H9 (cell line): ENCODE measurements around the gene MYBPHL. TPM values are rescaled to one million over a fixed set of nuclear protein-coding genes. Genes with fewer than 3 reads are reported as not detected.
A peak's percentile ranks its signal among the peaks of the same experiment; 100 is the strongest.

Source experiments
- DNase-seq: peaks from one replicate; pipeline ENCODE4 v3.0.0-alpha.2; 2017
- H2AFZ ChIP-seq: one replicate; pipeline ENCODE4 v1.6.1; 2013; ENCODE audit warnings: mild to moderate bottlenecking, low read length, control low read depth, moderate library complexity
- H2AK5ac ChIP-seq: 2 replicates; pipeline ENCODE4 v1.6.1; 2013; ENCODE audit warnings: low read length, control low read depth, mixed read lengths; ENCODE audit not compliant: insufficient read length
- H2BK120ac ChIP-seq: one replicate; pipeline ENCODE4 v1.6.1; 2013; ENCODE audit warnings: low read depth, mild to moderate bottlenecking, low read length, control low read depth, inconsistent platforms; ENCODE audit not compliant: poor library complexity, severe bottlenecking
- H2BK12ac ChIP-seq: 2 replicates; pipeline ENCODE4 v1.6.1; 2013; ENCODE audit warnings: low read length, control low read depth, mixed read lengths, low read depth; ENCODE audit not compliant: insufficient read length
- H2BK15ac ChIP-seq: 2 replicates; pipeline ENCODE4 v1.6.1; 2013; ENCODE audit warnings: low read depth, low read length, control low read depth
- H2BK20ac ChIP-seq: one replicate; pipeline ENCODE4 v1.6.1; 2013; ENCODE audit warnings: low read depth, mild to moderate bottlenecking, low read length, control low read depth, inconsistent platforms; ENCODE audit not compliant: poor library complexity, severe bottlenecking
- H2BK5ac ChIP-seq: 2 replicates; pipeline ENCODE4 v1.6.1; 2013; ENCODE audit warnings: low read length, control low read depth, mixed read lengths; ENCODE audit not compliant: insufficient read length
- H3K14ac ChIP-seq: 2 replicates; pipeline ENCODE4 v1.6.1; 2013; ENCODE audit warnings: low read length, control low read depth; ENCODE audit not compliant: insufficient read depth
- H3K18ac ChIP-seq: 2 replicates; pipeline ENCODE4 v1.6.1; 2013; ENCODE audit warnings: low read depth, mild to moderate bottlenecking, mixed read lengths, low read length, control low read depth; ENCODE audit not compliant: insufficient read length
- H3K23ac ChIP-seq: 2 replicates; pipeline ENCODE4 v1.6.1; 2013; ENCODE audit warnings: low read length, control low read depth, mixed read lengths, low read depth; ENCODE audit not compliant: insufficient read length
- H3K23me2 ChIP-seq: 2 replicates; pipeline ENCODE4 v1.6.1; 2013; ENCODE audit warnings: low read depth, mild to moderate bottlenecking, mixed read lengths, low read length, control low read depth; ENCODE audit not compliant: insufficient read length, poor library complexity, severe bottlenecking
- H3K27ac ChIP-seq: 2 replicates; pipeline ENCODE4 v1.5.1; 2013; ENCODE audit warnings: low read length, control low read depth, mixed read lengths, low read depth; ENCODE audit not compliant: insufficient read length
- H3K27me3 ChIP-seq: 2 replicates; pipeline ENCODE4 v1.6.1; 2013; ENCODE audit warnings: low read length, control low read depth, inconsistent platforms; ENCODE audit not compliant: insufficient read depth
- H3K4ac ChIP-seq: 2 replicates; pipeline ENCODE4 v1.6.1; 2013; ENCODE audit warnings: low read depth, mild to moderate bottlenecking, control low read depth, inconsistent platforms, low read length, moderate library complexity
- H3K4me1 ChIP-seq: 2 replicates; pipeline ENCODE4 v1.6.1; 2013; ENCODE audit warnings: low read length, control low read depth, inconsistent platforms; ENCODE audit not compliant: insufficient read depth
- H3K4me2 ChIP-seq: 2 replicates; pipeline ENCODE4 v1.6.1; 2013; ENCODE audit warnings: low read length, control low read depth, mixed read lengths; ENCODE audit not compliant: insufficient read length, insufficient read depth
- H3K56ac ChIP-seq: 2 replicates; pipeline ENCODE4 v1.6.1; 2013; ENCODE audit warnings: low read depth, mild to moderate bottlenecking, mixed read lengths, low read length, control low read depth; ENCODE audit not compliant: insufficient read length
- H3K79me1 ChIP-seq: 2 replicates; pipeline ENCODE4 v1.6.1; 2013; ENCODE audit warnings: low read depth, mild to moderate bottlenecking, moderate library complexity, low read length, control low read depth, inconsistent platforms; ENCODE audit not compliant: insufficient read depth, poor library complexity, severe bottlenecking
- H3K79me2 ChIP-seq: 2 replicates; pipeline ENCODE4 v1.6.1; 2013; ENCODE audit warnings: low read length, control low read depth, inconsistent platforms; ENCODE audit not compliant: insufficient read depth
- H3K9ac ChIP-seq: 2 replicates; pipeline ENCODE4 v1.6.1; 2013; ENCODE audit warnings: low read length, control low read depth, mixed read lengths; ENCODE audit not compliant: insufficient read length; ENCODE audit errors: extremely low read depth
- H3K9me3 ChIP-seq: one replicate; pipeline ENCODE4 v1.6.1; 2013; ENCODE audit warnings: low read depth, low read length, inconsistent platforms; ENCODE audit not compliant: control insufficient read depth
- H3T11ph ChIP-seq: one replicate; pipeline ENCODE4 v1.6.1; 2013; ENCODE audit warnings: mild to moderate bottlenecking, low read length, control low read depth, inconsistent platforms
- H4K20me1 ChIP-seq: one replicate; pipeline ENCODE4 v1.6.1; 2013; ENCODE audit not compliant: control insufficient read depth, insufficient read length, insufficient read depth
- H4K5ac ChIP-seq: 2 replicates; pipeline ENCODE4 v1.6.1; 2013; ENCODE audit warnings: low read depth, mild to moderate bottlenecking, mixed read lengths, low read length, control low read depth; ENCODE audit not compliant: insufficient read length
- H4K8ac ChIP-seq: replicated peaks from 2 replicates; pipeline ENCODE4 v1.6.1; 2013; ENCODE audit warnings: low read length, control low read depth, mixed read lengths, low read depth; ENCODE audit not compliant: insufficient read length
- H4K91ac ChIP-seq: 2 replicates; pipeline ENCODE4 v1.6.1; 2013; ENCODE audit warnings: low read depth, mild to moderate bottlenecking, moderate library complexity, mixed read lengths, low read length, control low read depth; ENCODE audit not compliant: insufficient read length
- H3K27ac Mint-ChIP-seq, 3 experiments: 2 replicates in 2 of 3; 3 replicates in 1 of 3; pipeline ENCODE4 v1.8.0; 2020 to 2021; ENCODE audit warnings: mixed read lengths in 3 of 3, mild to moderate bottlenecking in 1 of 3, moderate library complexity in 1 of 3
- H3K27me3 Mint-ChIP-seq: 2 replicates; pipeline ENCODE4 v1.8.0; 2021; ENCODE audit warnings: low read depth, mild to moderate bottlenecking, moderate library complexity, mixed read lengths
- H3K36me3 Mint-ChIP-seq, 3 experiments: 2 replicates in 2 of 3; 3 replicates in 1 of 3; pipeline ENCODE4 v1.8.0; 2020 to 2021; ENCODE audit warnings: low read depth in 3 of 3, mixed read lengths in 3 of 3; ENCODE audit not compliant: insufficient read depth in 1 of 3
- H3K4me1 Mint-ChIP-seq, 2 experiments: 2 replicates each; pipeline ENCODE4 v1.8.0; 2020; ENCODE audit warnings: mixed read lengths in 2 of 2
- H3K4me3 Mint-ChIP-seq, 2 experiments: 2 replicates in 1 of 2; 3 replicates in 1 of 2; pipeline ENCODE4 v1.8.0; 2020 to 2021; ENCODE audit warnings: mild to moderate bottlenecking in 2 of 2, mixed read lengths in 2 of 2, moderate library complexity in 1 of 2
- H3K9me3 Mint-ChIP-seq, 2 experiments: 2 replicates in 1 of 2; 3 replicates in 1 of 2; pipeline ENCODE4 v1.8.0; 2020; ENCODE audit warnings: mild to moderate bottlenecking in 2 of 2, mixed read lengths in 2 of 2, moderate library complexity in 1 of 2
- WGBS: extraction: QIAGEN DNeasy Blood & Tissue Kit; methylation state at CpG from one replicate; pipeline ENCODE4 v1.1.7; 2013; ENCODE audit warnings: missing lambda C conversion rate, low lambda C conversion rate, mixed read lengths; ENCODE audit not compliant: insufficient read length; ENCODE audit errors: extremely low coverage; 5-methylcytosine and 5-hydroxymethylcytosine counted together
- total RNA-seq: library from RNA; stranded (reverse); gene quantifications from 2 replicates; pipeline ENCODE4 v1.2.1, GENCODE V29; 2021
- TF ChIP-seq, protein P1 (sequence below): fragments of 200-600 bp; sonication (generic); conservative IDR thresholded peaks from 3 replicates; pipeline ENCODE4 v1.8.0; 2021; ENCODE audit warnings: antibody characterized with exemption, mild to moderate bottlenecking

MYBPHL gene
- total RNA-seq, 1 experiment from 2014 or later, result 0.59 TPM

GRCh38 chr1:109280862-109281261, 25.9 kb downstream of the MYBPHL start:
- Histone ChIP-seq H2BK120ac (no peak overlapping the region), H4K20me1 (no peaks in the 10 kb centered on the region), H3K9me3 (no peaks in the 10 kb centered on the region), H3K18ac (no peak overlapping the region), H2BK12ac (no peak overlapping the region), H3K4me1 (peaks cover 3% of the 10 kb centered on the region; the same call in 1 of the 2 replicates), H3K23ac (no peak overlapping the region), H4K91ac (no peak overlapping the region), H4K8ac (no peak overlapping the region), H2BK20ac (no peak overlapping the region), H3K27ac (no peak overlapping the region), H2AFZ (no peak overlapping the region), H3K56ac (no peak overlapping the region), H3K27me3 (no peaks in the 10 kb centered on the region), H3K14ac (no peak overlapping the region), H3K4ac (no peak overlapping the region), H4K5ac (no peak overlapping the region), H2BK5ac (no peak overlapping the region), H3K79me2 (peaks cover 2% of the 10 kb centered on the region; the same call in 1 of the 2 replicates), H2BK15ac (no peak overlapping the region), H2AK5ac (no peak overlapping the region), H3K23me2 (peaks cover 13% of the 10 kb centered on the region), H3T11ph (no peak overlapping the region), H3K9ac (no peak overlapping the region), H3K79me1 (peaks cover 5% of the 10 kb centered on the region), H3K4me2 (no peak overlapping the region)
- peak overlapping the region in 1 of 2 experiments; percentile 99; a peak in 1 of 5 replicates for H3K4me3 Mint-ChIP-seq
- H3K27me3 Mint-ChIP-seq, result no peaks in the 10 kb centered on the region
- TF ChIP-seq, protein P1, sequence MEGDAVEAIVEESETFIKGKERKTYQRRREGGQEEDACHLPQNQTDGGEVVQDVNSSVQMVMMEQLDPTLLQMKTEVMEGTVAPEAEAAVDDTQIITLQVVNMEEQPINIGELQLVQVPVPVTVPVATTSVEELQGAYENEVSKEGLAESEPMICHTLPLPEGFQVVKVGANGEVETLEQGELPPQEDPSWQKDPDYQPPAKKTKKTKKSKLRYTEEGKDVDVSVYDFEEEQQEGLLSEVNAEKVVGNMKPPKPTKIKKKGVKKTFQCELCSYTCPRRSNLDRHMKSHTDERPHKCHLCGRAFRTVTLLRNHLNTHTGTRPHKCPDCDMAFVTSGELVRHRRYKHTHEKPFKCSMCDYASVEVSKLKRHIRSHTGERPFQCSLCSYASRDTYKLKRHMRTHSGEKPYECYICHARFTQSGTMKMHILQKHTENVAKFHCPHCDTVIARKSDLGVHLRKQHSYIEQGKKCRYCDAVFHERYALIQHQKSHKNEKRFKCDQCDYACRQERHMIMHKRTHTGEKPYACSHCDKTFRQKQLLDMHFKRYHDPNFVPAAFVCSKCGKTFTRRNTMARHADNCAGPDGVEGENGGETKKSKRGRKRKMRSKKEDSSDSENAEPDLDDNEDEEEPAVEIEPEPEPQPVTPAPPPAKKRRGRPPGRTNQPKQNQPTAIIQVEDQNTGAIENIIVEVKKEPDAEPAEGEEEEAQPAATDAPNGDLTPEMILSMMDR, result no peak
- DNase-seq, result no peak
- peaks cover 38 to 47% of the 10 kb centered on the region in 2 experiments for H3K4me1 Mint-ChIP-seq
- no peak overlapping the region; a peak in 1 of 7 replicates for H3K27ac Mint-ChIP-seq
- no CpG with 5 or more reads among the region's 12 CpGs for WGBS
- H3K36me3 Mint-ChIP-seq, result peaks cover 18 to 31% (median 30%) of the 10 kb centered on the region in 3 experiments
- no peaks in the 10 kb centered on the region; a peak in 2 of 5 replicates for H3K9me3 Mint-ChIP-seq
